GM21360 (cell line): ENCODE measurements around the gene PCDHGA8.
"Not testable (repeated sequence)": the region's sequence is repeated elsewhere in the genome, so short reads cannot be mapped to it uniquely, and the experiment has no call there.

ENCODE experiments used
- ATAC-seq: cut with Tn5 transposase; IDR thresholded peaks from one replicate; pipeline ENCODE4 v1.9.1; 2021; ENCODE audit warnings: mild to moderate bottlenecking, moderate library complexity; ENCODE audit not compliant: unreplicated experiment

The PCDHGA8 gene

DNA sequence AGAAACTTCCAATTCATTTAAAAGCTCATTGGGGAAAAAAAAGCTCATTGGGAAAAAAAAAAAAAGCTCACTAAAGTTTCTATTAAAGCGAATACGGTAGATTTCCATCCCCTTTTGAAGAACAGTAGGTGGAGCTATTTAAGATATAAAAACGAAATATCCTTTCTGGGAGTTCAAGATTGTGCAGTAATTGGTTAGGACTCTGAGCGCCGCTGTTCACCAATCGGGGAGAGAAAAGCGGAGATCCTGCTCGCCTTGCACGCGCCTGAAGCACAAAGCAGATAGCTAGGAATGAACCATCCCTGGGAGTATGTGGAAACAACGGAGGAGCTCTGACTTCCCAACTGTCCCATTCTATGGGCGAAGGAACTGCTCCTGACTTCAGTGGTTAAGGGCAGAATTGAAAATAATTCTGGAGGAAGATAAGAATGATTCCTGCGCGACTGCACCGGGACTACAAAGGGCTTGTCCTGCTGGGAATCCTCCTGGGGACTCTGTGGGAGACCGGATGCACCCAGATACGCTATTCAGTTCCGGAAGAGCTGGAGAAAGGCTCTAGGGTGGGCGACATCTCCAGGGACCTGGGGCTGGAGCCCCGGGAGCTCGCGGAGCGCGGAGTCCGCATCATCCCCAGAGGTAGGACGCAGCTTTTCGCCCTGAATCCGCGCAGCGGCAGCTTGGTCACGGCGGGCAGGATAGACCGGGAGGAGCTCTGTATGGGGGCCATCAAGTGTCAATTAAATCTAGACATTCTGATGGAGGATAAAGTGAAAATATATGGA is 38.1 kb downstream of the PCDHGA8 start, which contains the start of gene PCDHGA12:
TSS of gene PCDHGA12 (plus strand) at position 176 of the 782 bp plus-strand sequence. CDS start at position 429, 253 bp downstream.
- ATAC-seq = peak; percentile 93

DNA sequence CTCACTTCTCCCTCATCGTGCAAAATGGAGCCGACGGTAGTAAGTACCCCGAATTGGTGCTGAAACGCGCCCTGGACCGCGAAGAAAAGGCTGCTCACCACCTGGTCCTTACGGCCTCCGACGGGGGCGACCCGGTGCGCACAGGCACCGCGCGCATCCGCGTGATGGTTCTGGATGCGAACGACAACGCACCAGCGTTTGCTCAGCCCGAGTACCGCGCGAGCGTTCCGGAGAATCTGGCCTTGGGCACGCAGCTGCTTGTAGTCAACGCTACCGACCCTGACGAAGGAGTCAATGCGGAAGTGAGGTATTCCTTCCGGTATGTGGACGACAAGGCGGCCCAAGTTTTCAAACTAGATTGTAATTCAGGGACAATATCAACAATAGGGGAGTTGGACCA is 38.9 kb downstream of the PCDHGA8 start:
- peak; percentile 47 for ATAC-seq

DNA sequence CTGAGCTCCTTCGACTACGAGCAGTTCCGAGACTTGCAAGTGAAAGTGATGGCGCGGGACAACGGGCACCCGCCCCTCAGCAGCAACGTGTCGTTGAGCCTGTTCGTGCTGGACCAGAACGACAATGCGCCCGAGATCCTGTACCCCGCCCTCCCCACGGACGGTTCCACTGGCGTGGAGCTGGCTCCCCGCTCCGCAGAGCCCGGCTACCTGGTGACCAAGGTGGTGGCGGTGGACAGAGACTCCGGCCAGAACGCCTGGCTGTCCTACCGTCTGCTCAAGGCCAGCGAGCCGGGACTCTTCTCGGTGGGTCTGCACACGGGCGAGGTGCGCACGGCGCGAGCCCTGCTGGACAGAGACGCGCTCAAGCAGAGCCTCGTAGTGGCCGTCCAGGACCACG is 39.9 kb downstream of the PCDHGA8 start:
- ATAC-seq = not testable (repeated sequence)

- ATAC-seq = not testable (repeated sequence)
These were observed 40.3 kb downstream of the PCDHGA8 start for GRCh38 chr5:141432726-141433125.

- ATAC-seq = no peak
These were observed 41.6 kb downstream of the PCDHGA8 start for GRCh38 chr5:141434006-141434405.

DNA sequence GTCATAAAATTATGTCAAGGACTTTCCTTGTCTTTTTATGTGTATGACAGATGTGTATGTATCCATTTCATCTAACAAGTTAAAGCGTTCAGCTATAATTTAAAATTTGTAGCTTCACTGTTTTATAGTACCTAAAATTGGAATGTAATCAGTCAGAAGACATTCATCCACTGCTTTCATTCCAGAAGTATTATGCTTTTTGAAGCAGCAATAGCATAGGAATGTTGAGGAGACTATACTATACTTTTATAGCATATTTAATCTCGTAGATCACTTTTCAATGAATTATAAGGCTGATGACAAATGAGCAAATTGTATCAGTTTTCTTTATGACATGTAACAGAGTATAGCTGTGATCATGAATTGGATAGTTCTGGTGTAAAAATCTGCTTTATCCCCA is 44.8 kb downstream of the PCDHGA8 start:
- no peak for ATAC-seq

GRCh38 chr5:141439411-141440141 is 47.1 kb downstream of the PCDHGA8 start:
- no peak for ATAC-seq

DNA sequence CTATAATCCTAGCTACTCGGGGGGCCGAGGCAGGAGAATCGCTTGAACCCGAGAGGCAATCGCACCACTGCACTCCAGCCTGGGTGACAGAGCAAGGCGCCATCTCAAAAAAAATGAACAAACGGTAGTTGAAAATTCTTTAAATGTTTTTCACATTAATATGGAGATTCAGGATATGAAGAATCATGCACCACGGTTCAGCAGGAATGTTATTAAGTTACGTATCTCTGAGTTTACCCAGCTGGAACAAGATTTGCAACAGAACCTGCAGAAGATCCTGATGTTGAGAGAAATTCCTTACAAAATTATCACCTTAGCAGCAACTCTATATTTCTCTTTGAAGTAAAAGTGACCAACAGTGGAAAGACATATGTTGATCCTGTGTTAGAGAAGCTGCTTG is 47.9 kb downstream of the PCDHGA8 start:
- ATAC-seq = no peak

- no peak for ATAC-seq
These were observed 49.2 kb downstream of the PCDHGA8 start for GRCh38 chr5:141441571-141442170.
